CD4-positive, alpha-beta T cell treated with Interleukin-4 for 4 hours (primary cell): ENCODE measurements around the gene PIK3R2.
"Not testable (repeated sequence)": the region's sequence is repeated elsewhere in the genome, so short reads cannot be mapped to it uniquely, and the experiment has no call there.

Experiments used
- DNase-seq: peaks from one replicate; pipeline ENCODE4 v3.0.0-alpha.2; 2020

The PIK3R2 gene

DNA sequence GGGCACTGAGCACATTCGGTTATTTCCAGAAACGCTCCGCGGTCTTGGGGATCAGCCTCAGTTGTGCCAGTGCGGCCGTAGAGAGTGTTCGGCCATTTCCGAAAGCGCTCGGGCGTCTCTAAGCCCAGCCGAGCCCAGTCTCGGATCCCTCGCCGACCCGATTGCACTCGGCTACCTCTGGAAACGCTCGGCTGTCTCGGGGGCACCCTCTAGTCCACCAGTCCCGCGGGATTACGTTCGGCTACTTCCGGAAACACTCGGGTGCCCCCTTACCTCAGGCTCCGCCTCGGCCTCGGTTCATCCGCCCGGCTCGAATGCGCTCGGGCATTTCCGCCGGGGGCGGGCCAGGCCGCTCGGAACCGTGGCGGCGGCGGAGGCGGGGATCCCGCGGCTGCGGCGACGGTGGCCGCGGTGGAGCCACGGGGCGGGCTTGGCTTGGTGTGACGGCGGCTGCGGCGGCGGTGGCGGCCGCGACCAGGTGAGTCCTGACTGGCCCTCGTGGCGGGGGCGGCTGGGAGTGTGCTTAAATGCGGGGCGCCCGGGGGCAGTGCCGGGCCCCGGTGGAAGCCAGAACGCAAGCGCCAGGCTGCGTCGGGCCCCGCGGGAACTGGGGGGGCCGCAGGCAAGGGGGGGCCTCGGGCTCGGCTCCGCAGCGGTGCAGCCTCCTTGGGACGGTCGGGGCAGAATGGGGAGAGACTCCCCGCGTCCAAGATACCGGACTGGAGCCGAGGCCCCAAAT, at the start of gene PIK3R2:
Gene PIK3R2 (plus strand): TSS at position 347 of the 739 bp plus-strand sequence. CDS start 2,717 bp downstream, outside the sequence.
- peak; percentile 98 for DNase-seq

DNA sequence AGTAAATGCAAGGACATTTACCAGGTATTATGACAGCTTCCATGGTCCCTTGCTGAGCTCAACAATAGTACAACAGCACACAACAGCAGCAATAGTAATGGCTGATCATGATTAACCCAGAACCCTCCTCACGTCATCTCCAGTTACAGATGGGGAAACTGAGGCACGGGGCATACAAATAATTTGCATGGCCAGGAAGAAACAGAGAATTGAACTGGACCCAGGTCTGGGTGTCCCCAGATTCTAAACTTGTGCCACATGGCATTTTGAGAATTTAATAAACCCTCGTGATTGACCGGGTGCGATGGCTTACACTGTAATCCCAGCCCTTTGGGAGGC, 48.2 kb upstream of the PIK3R2 start:
- DNase-seq, result no peak

DNA sequence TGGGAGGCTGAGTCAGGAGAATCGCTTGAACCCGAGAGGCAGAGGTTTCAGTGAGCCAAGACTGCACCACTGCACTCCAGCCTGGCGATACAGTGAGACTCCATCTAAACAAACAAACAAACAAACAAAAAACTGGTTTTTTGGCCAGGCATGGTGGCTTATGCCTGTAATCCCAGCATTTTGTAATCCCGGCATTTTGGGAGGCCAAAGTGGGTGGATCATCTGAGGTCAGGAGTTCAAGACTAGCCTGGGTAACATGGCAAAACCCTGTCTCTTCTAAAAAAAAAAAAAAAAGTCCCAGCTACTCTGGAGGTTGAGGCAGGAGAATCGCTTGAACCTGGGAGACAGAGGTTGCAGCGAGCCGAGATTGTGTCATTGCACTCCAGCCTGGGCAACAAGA, 47.7 kb upstream of the PIK3R2 start:
- not testable (repeated sequence) for DNase-seq

DNA sequence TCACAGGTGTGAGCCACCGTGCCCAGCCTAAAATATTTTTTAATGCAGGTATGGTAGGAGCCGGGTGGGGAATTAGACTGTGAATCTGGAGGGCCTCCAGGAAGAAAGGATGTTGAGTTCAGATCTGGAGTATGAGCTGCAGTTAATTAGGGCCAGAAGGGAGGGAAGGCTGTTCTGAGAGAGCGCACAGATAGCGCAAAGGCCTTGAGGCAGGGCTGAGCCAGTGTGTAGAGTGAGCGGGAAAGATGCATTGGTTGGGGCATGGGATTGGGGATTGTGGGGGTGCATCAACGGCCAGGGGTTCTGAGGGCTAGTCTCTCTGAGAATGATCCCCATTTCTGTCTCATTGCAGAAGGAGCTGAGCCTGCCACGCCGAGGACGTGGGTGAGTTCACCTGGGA, 45.7 kb upstream of the PIK3R2 start:
- DNase-seq, result no peak

GRCh38 chr19:18108897-18109296, 44.1 kb upstream of the PIK3R2 start:
- no peak for DNase-seq

DNA sequence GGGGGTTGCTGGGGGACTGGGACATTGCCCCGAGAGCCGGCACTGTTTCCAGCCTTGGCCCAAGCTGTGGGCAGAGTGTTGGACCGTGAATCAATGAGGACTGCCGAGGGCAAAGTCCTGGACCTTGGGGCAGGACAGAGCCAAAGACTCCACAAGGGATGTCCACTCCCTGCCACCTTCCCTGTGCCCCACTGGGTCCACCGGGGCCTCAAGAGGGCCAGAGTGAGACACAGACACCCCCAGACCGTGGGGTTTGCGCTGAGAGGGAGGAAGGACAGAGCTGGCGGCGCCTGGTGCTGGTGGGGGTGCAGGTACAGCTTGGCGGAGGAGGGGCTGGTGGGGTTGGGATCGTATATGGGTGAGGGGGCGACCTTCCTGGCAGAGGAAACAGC, 43.6 kb upstream of the PIK3R2 start:
- DNase-seq, result no peak

DNA sequence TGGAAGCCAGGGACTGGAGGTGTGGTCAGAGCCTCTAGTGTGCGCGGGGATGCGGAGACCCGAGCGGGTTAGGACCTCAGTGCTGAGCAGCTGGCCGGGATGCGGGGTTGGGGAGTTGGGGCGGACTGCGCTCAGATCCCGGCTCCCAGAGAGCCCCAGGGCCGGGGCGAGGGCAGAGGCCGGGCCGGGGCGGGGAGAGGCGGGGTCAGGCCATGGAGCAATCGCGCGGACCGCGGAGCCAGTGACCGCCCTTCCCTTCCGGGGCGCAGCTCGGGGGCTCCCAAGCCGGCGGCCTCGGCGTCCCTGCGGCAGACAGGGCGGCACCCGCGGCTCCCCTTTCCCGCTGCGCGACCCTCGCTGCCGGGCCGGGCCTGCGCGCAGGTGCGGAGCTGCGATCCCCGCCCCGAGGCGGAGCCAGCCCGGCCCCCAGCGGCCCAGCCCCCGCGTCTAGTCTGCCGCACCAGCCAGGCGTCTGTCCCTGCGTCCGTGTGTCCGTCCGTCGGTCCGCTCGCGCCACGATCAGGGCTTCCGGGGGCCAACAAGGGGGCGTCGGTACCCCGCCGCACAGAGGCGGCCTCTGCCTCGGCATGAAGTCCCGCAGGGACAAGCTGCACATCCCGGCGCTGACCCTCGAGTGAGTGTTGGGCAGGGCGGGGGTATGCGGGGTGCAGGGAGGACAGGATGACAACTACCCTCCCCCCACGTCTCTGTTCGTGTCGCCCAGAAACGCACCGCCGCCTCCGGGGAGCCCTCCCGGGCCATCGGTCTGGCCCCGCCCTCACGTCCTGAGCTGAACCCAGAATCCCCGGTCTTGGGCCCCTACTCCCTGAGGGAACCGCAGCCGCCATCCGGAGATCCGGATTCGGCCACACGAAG, 43.0 kb upstream of the PIK3R2 start:
- no peak for DNase-seq

GRCh38 chr19:18110609-18111232, 42.2 kb upstream of the PIK3R2 start:
- no peak for DNase-seq

DNA sequence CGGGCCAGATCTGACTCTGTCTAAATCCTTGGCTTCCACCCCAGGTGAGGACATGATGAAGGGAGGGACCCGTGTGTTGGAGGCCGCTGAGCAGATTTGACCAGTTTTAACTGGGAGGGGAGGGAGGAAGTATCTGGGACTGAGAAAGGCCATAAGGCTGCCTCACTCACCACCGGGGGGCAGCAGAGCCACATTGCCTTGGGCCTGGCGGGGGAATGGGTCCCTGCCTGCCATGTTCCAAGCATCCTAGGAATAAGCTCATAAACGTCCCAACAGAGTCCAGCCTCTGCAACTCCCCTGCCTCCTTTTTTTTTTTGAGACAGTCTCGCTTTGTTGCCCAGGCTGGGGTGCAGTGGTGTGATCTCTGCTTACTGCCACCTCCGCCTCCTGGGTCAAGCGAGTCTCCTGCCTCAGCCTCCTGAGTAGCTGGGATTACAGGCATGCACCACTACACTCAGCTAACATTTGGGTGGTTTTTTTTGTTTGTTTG, 39.9 kb upstream of the PIK3R2 start:
- peak; percentile 80 for DNase-seq

- DNase-seq, result no peak
Measured at GRCh38 chr19:18113827-18114226, 39.1 kb upstream of the PIK3R2 start.

DNA sequence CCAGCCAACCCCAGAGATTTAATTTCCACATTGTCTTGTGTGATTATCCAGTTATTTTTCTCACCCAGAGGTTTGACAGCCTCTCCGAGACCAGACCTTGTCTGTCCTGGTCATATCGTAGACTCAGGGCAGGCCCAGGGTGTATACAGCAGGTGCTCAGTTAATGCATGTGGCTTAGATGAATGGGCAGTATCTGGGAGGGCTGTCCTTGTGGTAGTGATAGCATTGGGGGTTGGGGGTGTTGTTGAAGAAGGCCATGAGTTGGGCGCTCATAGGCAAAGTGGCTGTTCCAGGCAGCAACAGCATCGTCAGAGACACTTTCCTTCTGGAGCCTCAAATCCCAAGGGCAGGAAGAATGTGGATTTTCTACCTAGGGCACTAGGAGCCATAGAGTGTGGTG, 38.5 kb upstream of the PIK3R2 start:
- DNase-seq, result no peak

GRCh38 chr19:18117364-18117691, 35.6 kb upstream of the PIK3R2 start:
- DNase-seq, result no peak

- peak; percentile 92 for DNase-seq
Measured at GRCh38 chr19:18117692-18118378, 35.1 kb upstream of the PIK3R2 start.

- DNase-seq, result no peak
Measured at GRCh38 chr19:18118420-18119012, 34.4 kb upstream of the PIK3R2 start.

DNA sequence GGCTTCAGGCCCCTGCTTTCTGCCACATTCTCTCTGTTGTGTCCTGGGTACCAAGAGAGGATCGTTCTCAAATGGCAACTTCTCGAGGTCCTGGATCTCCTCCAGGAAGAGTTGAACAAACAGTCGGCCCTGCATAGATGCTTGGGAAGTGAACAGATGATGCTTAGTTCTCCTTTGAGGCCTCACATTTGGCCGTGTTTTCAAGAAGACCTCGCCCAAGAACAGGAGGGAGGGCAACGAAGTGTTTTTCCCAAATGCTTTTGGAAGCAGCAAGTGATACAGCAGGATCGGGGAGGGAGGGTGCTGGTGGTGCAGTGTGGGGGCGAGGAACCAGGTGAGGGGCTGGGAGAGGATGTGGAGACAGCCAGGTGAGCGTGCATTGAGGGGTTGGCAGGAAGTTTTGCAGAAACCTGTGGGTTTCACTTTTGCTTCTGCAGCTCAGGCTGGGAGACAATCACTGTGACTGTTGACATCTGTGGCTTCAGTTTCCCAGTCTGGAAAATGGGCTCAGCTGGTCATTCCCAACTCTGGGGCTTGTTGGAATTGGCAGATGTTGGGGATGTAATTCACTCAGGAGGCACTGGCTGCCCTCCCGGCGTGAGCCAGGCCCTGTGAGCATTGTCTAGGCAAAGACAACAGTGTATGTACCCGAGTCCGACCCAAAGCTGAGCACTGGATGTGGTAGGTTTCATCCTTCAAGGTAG, 33.8 kb upstream of the PIK3R2 start:
- DNase-seq, result peak; percentile 76

DNA sequence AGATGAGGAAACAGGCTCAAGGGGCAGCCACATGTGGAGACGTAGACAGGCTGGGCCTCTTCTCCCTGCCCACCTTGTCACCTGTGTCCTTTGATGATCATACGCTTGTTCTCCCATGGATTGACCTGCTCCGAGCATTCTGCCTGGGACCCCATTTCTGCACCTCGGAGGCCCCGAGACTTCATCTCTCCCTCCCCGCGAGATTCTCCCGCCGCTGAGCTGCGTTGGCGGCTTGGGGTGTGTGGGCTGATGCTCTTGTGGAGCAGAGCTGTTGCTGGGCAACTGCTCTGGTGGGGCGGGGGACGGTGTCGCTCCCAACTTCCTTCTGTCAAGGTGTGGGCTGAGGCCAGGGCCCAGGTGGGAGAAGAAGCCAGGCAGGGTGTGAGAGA, 33.3 kb upstream of the PIK3R2 start:
- DNase-seq, result peak; percentile 69

GRCh38 chr19:18120127-18120526, 32.8 kb upstream of the PIK3R2 start:
- no peak for DNase-seq

DNA sequence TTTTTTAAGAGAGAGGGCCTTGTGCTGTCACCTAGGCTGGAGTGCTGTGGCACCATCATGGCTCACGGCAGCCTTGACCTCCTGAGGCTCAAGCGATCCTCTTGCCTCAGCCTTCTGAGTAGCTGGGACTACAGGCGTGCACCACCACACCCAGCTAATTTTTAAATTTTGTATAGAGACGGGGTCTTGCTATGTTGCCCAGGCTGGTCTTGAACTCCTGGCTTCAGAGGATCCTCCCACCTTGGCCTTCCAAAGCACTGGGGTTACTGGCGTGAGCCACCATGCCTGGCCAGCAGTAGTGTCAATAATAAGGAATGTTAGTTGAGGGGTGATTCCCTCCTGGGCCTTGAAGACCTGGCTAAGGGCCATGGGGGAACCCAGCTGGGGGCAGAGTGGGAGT, 31.8 kb upstream of the PIK3R2 start:
- DNase-seq, result no peak

DNA sequence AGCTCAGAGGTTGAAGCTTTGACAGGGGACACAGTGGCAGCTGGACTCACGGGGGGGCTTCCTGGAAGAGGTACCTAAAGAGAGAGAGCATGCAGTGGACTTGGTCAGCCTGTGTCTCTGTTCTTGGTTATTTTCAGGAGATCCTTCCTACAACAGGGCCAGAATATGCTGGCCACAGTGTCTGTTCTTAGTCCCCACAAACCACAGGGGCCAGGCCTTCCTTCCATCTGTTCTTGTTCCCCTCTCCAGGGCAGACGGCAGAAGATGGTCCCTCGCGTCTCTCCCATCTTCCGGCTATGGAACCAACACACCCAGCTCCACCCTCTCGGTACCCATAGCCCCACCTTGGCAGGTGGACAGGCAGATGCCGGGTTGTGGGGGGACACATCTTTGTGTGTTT, 30.5 kb upstream of the PIK3R2 start:
- DNase-seq, result no peak

GRCh38 chr19:18122860-18123795, 29.8 kb upstream of the PIK3R2 start:
- DNase-seq, result no peak

DNA sequence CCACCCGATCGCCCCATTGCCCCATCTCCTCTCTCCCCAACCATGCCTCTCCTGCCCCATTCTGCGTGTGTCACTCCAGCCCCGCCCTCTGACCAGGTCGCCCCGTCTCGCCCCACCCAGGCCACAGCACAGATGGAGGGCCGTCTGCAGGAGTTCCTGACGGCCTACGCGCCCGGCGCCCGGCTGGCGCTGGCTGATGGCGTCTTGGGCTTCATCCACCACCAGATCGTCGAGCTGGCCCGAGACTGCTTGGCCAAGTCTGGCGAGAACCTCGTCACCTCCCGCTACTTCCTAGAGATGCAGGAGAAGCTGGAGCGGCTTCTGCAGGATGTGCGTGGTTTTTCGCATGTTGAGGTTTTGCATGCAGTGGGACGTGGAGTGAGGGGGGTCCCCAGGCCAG, 29.1 kb upstream of the PIK3R2 start:
- no peak for DNase-seq
